Lower lobe of right lung (tissue), 2 donors: ENCODE results near the gene MUC5AC. TPM values are rescaled to one million over a fixed set of nuclear protein-coding genes. Genes with fewer than 3 reads are reported as not detected.
A peak's percentile ranks its signal among the peaks of the same experiment; 100 is the strongest.

Experiments
- ATAC-seq, 2 donors: fragments of 200-7000 bp; cut with Tn5 transposase; one replicate each; pipeline ENCODE4 v1.9.1; 2020 to 2022; ENCODE audit warnings: mild to moderate bottlenecking in 2 of 2, moderate library complexity in 2 of 2
- DNase-seq: peaks from one replicate; pipeline ENCODE4 v3.0.0-alpha.2; 2020
- H3K27ac ChIP-seq: fragments of 200-600 bp; one replicate; pipeline ENCODE4 v1.8.0; 2022
- H3K27me3 ChIP-seq: fragments of 200-600 bp; one replicate; pipeline ENCODE4 v1.8.0; 2022; ENCODE audit warnings: low read depth
- H3K36me3 ChIP-seq: fragments of 200-600 bp; one replicate; pipeline ENCODE4 v1.8.0; 2022; ENCODE audit warnings: mild to moderate bottlenecking
- H3K4me1 ChIP-seq: fragments of 200-600 bp; one replicate; pipeline ENCODE4 v1.8.0; 2022
- H3K4me3 ChIP-seq: fragments of 200-600 bp; one replicate; pipeline ENCODE4 v1.8.0; 2022; ENCODE audit warnings: mild to moderate bottlenecking
- H3K9me3 ChIP-seq: fragments of 200-600 bp; one replicate; pipeline ENCODE4 v1.8.0; 2022
- CTCF ChIP-seq: fragments of 200-600 bp; IDR thresholded peaks from one replicate; pipeline ENCODE4 v1.8.0; 2022; ENCODE audit warnings: antibody characterized with exemption, mild to moderate bottlenecking
- intact Hi-C: fragments of 100-400 bp; cut with DNase I; formaldehyde crosslinking; loops from one replicate; pipeline ENCODE4 v1.11.0; 2022
- total RNA-seq: library from RNA; stranded (reverse); fragmentation: NEBNext Ultra II Directional; extraction: Animal tissue kit (Norgen Biotek cat#: 25700); gene quantifications from one replicate; pipeline ENCODE4 v1.2.1, GENCODE V29; 2021
- donor health status: DM: no; HTN: yes; CAD: no; lungs with severe emphysema.

MUC5AC gene
- total RNA-seq, 1 donor from 2014 or later = 0.35 TPM

- ATAC-seq (no peak), DNase-seq (peak; percentile 35)
- Histone ChIP-seq H3K27ac (no peak overlapping the region), H3K4me1 (no peaks in the 10 kb centered on the region), H3K27me3 (peaks cover 37% of the 10 kb centered on the region), H3K4me3 (no peak overlapping the region), H3K9me3 (no peaks in the 10 kb centered on the region), H3K36me3 (no peaks in the 10 kb centered on the region)
- no peak for TF ChIP-seq CTCF
- intact Hi-C loops = no loop called here
These were observed 71.8 kb downstream of the MUC5AC start for GRCh38 chr11:1229471-1230120.

GRCh38 chr11:1230121-1230455 lies 72.3 kb downstream of the MUC5AC start:
- peaks cover 37% of the 10 kb centered on the region for H3K27me3 ChIP-seq
- DNase-seq = no peak

GRCh38 chr11:1230456-1231395 lies 73.0 kb downstream of the MUC5AC start:
- ATAC-seq (no peak), DNase-seq (peak; percentile 42)
- Histone ChIP-seq H3K4me3 (no peak overlapping the region), H3K4me1 (no peaks in the 10 kb centered on the region), H3K36me3 (no peaks in the 10 kb centered on the region), H3K9me3 (no peaks in the 10 kb centered on the region), H3K27me3 (peaks cover 34% of the 10 kb centered on the region), H3K27ac (no peak overlapping the region)
- intact Hi-C loops = no loop called here
- TF ChIP-seq CTCF = no peak

More at GRCh38 chr11:1230121-1230455, 72.3 kb downstream of the MUC5AC start:
- Histone ChIP-seq H3K27ac (no peak overlapping the region), H3K9me3 (no peaks in the 10 kb centered on the region), H3K4me3 (no peak overlapping the region), H3K4me1 (no peaks in the 10 kb centered on the region), H3K36me3 (no peaks in the 10 kb centered on the region)
- no peak for ATAC-seq
- intact Hi-C loops = no loop called here
- no peak for TF ChIP-seq CTCF

GRCh38 chr11:1231396-1232020 lies 73.8 kb downstream of the MUC5AC start:
- no peak overlapping the region for H3K4me3 ChIP-seq
- ATAC-seq (no peak), DNase-seq (peak; percentile 42)
- TF ChIP-seq CTCF = no peak
- H3K27ac ChIP-seq = no peak overlapping the region
- H3K36me3 ChIP-seq = no peaks in the 10 kb centered on the region
- no peaks in the 10 kb centered on the region for H3K9me3 ChIP-seq
- intact Hi-C loops = no loop called here
- H3K4me1 ChIP-seq = no peaks in the 10 kb centered on the region
- peaks cover 28% of the 10 kb centered on the region for H3K27me3 ChIP-seq

GRCh38 chr11:1232021-1232882 lies 74.5 kb downstream of the MUC5AC start:
- Histone ChIP-seq H3K9me3 (no peaks in the 10 kb centered on the region), H3K4me1 (no peaks in the 10 kb centered on the region), H3K4me3 (no peak overlapping the region), H3K36me3 (no peaks in the 10 kb centered on the region), H3K27me3 (peaks cover 28% of the 10 kb centered on the region), H3K27ac (no peak overlapping the region)
- no peak for TF ChIP-seq CTCF
- intact Hi-C loops = no loop called here
- DNase-seq (peak; percentile 35), ATAC-seq (no peak)
